ACC112 (cell line): ENCODE results near the gene CCDC78.

Experiments
- H2AFZ ChIP-seq: fragments of 200-600 bp; sonication (generic); one replicate; pipeline ENCODE4 v1.6.0; 2017; ENCODE audit warnings: antibody characterized with exemption, low read length; ENCODE audit not compliant: unreplicated experiment
- H3K27ac ChIP-seq: fragments of 200-600 bp; sonication (generic); 2 replicates; pipeline ENCODE4 v1.5.1; 2014; ENCODE audit warnings: low read depth, mild to moderate bottlenecking, antibody characterized with exemption, low read length, moderate library complexity
- H3K27me3 ChIP-seq: fragments of 200-600 bp; sonication (generic); 2 replicates; pipeline ENCODE4 v1.6.1; 2014; ENCODE audit warnings: mild to moderate bottlenecking, antibody characterized with exemption, low read length, moderate library complexity, mixed read lengths; ENCODE audit not compliant: insufficient read depth
- H3K36me3 ChIP-seq: fragments of 200-600 bp; sonication (generic); 2 replicates; pipeline ENCODE4 v1.6.1; 2016; ENCODE audit warnings: mild to moderate bottlenecking, antibody characterized with exemption, low read length, moderate library complexity, mixed read lengths; ENCODE audit not compliant: insufficient read depth
- H3K4me1 ChIP-seq: fragments of 200-600 bp; sonication (generic); one replicate; pipeline ENCODE4 v1.6.1; 2016; ENCODE audit warnings: low read length, mixed read lengths; ENCODE audit not compliant: insufficient read depth, unreplicated experiment, control insufficient read depth
- H3K4me3 ChIP-seq: fragments of 200-600 bp; sonication (generic); 2 replicates; pipeline ENCODE4 v1.5.1; 2014; ENCODE audit warnings: mild to moderate bottlenecking, low read depth, low read length
- H3K79me2 ChIP-seq: fragments of 200-600 bp; sonication (generic); one replicate; pipeline ENCODE4 v1.6.0; 2016; ENCODE audit warnings: low read length; ENCODE audit not compliant: control insufficient read depth, unreplicated experiment, insufficient read depth

CCDC78 gene

DNA sequence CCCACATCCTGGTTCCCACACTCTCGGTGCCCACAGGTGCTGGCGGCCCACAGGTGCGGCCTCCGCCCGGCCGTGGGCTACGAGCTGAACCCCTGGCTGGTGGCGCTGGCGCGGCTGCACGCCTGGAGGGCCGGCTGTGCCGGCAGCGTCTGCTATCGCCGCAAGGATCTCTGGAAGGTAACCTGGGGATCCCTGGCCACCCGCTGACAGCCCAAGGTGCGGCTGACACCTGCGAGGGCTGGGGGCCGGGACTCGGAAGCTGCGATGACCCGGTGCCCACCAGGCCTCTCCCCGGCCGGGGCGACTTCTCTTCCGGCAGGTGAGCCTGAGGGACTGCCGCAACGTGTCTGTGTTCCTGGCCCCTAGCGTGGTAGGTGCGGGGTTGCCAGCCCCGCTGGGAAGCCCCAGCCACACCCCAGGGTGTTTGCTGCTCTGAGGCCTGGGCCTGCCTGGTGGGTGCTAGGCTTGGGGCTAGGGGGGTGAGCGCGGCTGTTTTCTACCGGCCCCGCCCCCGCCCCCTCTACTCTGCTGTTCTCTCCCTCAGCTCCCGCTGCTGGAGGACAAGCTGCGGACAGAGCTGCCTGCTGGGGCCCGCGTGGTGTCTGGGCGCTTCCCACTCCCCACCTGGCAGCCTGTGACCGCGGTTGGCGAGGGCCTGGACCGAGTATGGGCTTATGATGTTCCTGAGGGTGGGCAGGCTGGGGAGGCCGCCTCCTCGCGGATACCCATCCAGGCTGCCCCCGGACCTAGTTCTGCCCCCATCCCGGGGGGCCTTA is 4.3 kb downstream of the CCDC78 start:
- H3K27me3 ChIP-seq = no peaks in the 10 kb centered on the region
- no peaks in the 10 kb centered on the region for H3K79me2 ChIP-seq
- no peak overlapping the region for H2AFZ ChIP-seq
- peaks cover 13% of the 10 kb centered on the region for H3K4me1 ChIP-seq
- no peak overlapping the region for H3K27ac ChIP-seq
- H3K36me3 ChIP-seq = no peaks in the 10 kb centered on the region
- peak overlapping the region; percentile 84 for H3K4me3 ChIP-seq

DNA sequence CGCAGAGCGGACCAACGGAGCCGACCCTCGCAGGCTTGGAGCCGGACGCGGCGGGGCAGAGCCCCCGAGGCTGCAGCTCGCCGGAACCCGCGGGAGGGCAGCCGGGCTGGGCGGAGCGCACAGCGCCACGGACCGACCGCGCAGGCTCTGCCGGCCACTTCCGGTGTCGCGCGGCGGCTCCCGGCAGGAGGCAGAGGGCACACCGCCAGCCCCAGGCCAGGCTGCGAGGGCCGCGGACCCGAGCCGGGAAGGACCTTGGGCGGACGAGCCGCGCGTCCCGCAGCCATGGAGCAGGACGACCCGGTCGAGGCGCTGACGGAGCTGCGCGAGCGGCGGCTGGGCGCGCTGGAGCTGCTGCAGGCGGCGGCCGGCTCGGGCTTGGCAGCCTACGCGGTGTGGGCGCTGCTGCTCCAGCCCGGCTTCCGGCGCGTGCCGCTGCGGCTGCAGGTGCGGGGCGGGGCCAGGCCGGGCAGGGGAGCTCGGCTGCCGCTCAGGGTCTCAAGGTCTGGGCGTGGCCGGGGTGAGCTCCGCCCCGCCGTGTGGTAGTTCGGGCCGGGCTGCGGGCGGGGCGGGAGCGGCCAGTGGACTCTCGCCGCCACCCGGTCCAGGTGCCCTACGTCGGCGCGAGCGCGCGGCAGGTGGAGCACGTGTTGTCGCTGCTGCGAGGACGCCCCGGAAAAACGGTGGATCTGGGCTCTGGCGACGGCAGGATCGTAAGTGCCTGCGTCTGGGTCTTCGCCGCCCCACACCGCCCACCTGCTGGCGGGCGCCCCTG is 5.1 kb downstream of the CCDC78 start, which contains the start of gene ANTKMT:
Gene ANTKMT, plus strand, starts transcription at position 157 of the 775 bp plus-strand sequence. Its CDS starts 129 bp downstream, at position 286.
- no peaks in the 10 kb centered on the region for H3K36me3 ChIP-seq
- H3K79me2 ChIP-seq = no peaks in the 10 kb centered on the region
- peak within 1 kb of the TSS; percentile 34 for H2AFZ ChIP-seq
- H3K4me3 ChIP-seq = peak within 1 kb of the TSS; percentile 84
- H3K27ac ChIP-seq = peak within 1 kb of the TSS; percentile 57
- no peaks in the 10 kb centered on the region for H3K27me3 ChIP-seq
- H3K4me1 ChIP-seq = peaks cover 13% of the 10 kb centered on the region

DNA sequence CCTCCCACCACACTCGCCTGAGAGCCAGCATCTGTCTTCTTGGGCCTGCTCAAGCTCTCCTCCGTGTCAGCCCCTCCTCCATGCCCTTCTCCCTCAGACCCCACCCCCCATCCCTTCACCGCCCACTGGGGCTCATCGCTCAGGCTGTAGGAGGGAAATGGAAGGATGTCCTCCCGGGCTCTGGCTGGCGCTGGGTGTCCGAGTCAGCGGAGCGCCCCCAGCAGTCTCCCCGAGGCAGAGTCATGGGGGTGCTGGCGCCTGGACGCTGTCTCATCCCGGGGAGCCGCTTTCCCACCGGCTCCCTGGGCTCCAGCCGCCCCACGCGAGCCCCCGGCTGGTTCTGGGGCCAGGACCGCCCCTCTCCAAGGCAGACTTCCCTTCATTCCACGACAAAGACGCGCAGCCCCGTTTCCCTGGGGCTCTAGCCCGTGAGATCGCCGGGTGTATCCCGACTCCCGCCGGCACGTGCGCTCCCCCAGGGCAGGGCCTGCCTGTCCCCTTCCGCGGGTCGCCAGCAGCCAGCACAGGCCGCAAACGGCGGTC is 5.7 kb downstream of the CCDC78 start:
- H3K4me1 ChIP-seq = peaks cover 13% of the 10 kb centered on the region
- H3K36me3 ChIP-seq = no peaks in the 10 kb centered on the region
- no peaks in the 10 kb centered on the region for H3K79me2 ChIP-seq
- H3K27ac ChIP-seq = peak overlapping the region; percentile 57
- H3K27me3 ChIP-seq = no peaks in the 10 kb centered on the region
- H2AFZ ChIP-seq = peak overlapping the region; percentile 34
- peak overlapping the region; percentile 84 for H3K4me3 ChIP-seq

DNA sequence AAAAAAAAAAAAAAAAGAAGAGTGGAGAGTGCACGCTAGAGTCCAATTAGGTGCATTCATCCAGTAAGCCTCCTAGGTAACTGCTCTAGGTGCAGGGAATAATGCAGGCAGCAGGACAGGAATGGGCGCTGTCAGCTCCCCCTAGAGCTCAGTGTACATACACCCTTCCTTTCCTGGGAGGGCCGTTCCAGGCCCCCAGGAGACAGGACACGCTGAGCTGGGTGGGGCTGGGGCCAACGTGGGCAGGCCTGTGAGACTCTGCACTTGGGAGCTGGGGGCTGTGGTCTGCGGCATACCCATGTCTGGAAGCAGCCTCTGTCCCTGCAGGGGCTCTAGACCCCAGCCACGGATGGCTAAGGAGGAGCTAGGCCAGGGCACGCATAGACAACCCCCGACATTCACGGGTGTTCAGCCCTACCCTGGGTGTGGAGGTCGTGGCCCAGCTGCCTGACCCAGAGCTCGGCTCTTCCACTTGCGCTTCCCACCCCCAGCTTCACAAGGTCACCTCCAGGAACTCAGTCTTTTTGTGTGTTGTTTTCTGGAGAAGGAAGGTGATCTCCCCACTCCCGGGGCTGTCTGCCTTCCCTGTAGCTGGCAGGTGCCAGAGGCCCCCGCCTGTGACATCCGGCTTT is 6.3 kb downstream of the CCDC78 start:
- H2AFZ ChIP-seq = no peak overlapping the region
- H3K36me3 ChIP-seq = no peaks in the 10 kb centered on the region
- peaks cover 13% of the 10 kb centered on the region for H3K4me1 ChIP-seq
- H3K4me3 ChIP-seq = peak overlapping the region; percentile 84
- H3K79me2 ChIP-seq = no peaks in the 10 kb centered on the region
- H3K27ac ChIP-seq = peak overlapping the region; percentile 57
- H3K27me3 ChIP-seq = no peaks in the 10 kb centered on the region

DNA sequence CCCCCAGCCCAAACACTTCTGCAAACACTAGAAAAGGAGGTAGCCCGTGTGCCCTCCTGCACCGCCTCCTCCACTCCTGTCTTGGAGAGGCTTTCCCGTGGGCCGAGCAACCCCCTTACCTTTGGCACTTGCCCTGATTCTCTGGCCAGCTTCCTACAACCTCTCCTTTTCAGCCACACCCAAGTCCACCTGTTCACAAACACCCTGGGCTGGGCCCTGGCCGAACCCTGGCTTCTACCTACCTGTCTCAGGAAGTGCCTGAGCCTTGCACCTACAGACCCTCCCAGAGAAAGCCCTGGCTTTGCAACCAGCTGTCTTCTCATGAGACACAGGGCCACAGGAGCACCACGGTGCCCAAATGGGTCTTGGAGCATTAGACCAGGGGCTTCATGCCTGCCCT is 7.3 kb downstream of the CCDC78 start:
- Histone ChIP-seq H2AFZ (no peak overlapping the region), H3K36me3 (no peaks in the 10 kb centered on the region), H3K27me3 (no peaks in the 10 kb centered on the region), H3K4me1 (peaks cover 17% of the 10 kb centered on the region), H3K27ac (no peak overlapping the region), H3K4me3 (no peak overlapping the region; the same call in 1 of the 2 replicates), H3K79me2 (no peaks in the 10 kb centered on the region)

DNA sequence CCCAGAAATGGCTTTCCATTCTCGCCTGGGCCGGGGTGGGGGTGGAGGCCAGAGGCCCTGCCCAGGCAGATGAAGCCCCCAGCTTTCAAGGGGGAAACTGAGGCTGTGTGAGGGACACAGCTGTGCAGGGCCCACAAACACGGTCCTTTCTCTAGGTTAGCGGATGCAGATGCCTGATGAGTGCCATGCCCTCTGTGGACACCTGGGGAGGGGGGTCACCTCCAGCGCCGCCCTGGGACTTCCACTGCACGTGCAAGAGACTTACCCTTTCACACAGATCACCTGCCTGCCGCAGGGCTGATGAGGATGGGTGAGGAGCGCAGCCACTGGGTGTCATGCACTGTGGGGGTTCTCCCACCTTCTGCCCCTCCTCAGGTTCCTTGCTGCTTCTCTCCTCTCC is 7.9 kb downstream of the CCDC78 start:
- H3K36me3 ChIP-seq = no peaks in the 10 kb centered on the region
- no peaks in the 10 kb centered on the region for H3K27me3 ChIP-seq
- peaks cover 17% of the 10 kb centered on the region for H3K4me1 ChIP-seq
- H2AFZ ChIP-seq = no peak overlapping the region
- H3K27ac ChIP-seq = no peak overlapping the region
- H3K4me3 ChIP-seq = no peak overlapping the region
- no peaks in the 10 kb centered on the region for H3K79me2 ChIP-seq

DNA sequence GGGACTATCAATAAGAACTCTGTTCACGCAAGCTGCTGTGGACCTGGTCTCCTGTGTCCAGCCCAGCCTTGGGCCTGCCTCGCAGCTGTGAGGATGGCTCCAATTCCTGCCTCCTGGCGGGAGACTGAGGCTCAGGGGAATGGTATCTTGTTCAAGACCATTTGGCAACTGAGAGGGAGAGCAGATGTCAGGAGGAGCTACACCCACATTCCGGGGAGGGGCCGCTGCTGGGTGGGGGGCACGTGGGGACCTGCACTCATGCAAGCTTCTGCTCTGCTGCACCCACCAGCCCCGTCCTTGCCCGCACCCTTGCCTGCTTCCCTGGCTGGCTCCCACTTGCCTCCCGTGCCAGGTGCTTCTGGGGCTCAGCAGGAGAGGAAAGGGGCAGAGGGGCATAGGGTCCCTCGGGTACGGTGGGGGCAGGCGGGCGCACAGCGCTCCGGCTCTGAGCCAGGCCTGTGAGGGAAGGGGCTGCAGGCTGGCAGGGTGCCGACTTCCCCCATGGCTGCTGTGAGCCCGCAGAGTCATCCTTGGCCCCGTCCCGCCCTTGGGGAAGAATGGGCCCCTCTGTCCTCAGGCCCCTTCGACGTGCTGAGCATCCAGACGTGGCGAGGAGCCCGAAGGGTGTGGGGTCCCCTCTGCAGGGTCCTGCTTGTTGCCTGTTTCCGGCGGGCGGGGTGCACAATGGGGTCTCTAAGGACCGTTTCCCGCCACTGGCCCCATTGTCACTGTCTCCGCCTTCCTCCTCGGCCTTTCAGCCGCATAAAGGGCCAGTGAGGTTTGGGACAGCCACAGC is 8.6 kb downstream of the CCDC78 start:
- Histone ChIP-seq H3K79me2 (no peaks in the 10 kb centered on the region), H3K27me3 (no peaks in the 10 kb centered on the region)

DNA sequence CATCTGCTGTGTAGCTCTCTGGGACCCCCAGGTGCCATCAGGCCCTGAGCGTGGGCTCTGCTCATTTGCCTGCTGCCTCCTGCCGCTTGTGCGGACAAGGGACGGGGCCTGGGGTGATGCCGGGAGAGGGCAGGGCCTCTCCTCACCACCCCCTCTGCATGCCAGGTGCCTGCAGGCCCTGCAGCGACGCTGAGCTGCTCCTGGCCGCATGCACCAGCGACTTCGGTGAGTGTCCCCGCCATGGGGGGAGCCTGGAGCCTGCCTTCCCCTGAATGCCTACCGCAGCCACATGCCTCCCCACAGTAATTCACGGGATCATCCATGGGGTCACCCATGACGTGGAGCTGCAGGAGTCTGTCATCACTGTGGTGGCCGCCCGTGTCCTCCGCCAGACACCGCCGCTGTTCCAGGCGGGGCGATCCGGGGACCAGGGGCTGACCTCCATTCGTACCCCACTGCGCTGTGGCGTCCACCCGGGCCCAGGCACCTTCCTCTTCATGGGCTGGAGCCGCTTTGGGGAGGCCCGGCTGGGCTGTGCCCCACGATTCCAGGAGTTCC is 9.4 kb downstream of the CCDC78 start:
- no peaks in the 10 kb centered on the region for H3K36me3 ChIP-seq
- H3K27me3 ChIP-seq = no peaks in the 10 kb centered on the region
- no peak overlapping the region for H3K27ac ChIP-seq
- peak overlapping the region; percentile 95; the same call in 1 of the 2 replicates for H3K4me3 ChIP-seq
- peaks cover 17% of the 10 kb centered on the region for H3K4me1 ChIP-seq
- H3K79me2 ChIP-seq = no peaks in the 10 kb centered on the region
- no peak overlapping the region for H2AFZ ChIP-seq

More for the DNA sequence above, 8.6 kb downstream of the CCDC78 start:
- H3K4me3 ChIP-seq = no peak overlapping the region
- H3K36me3 ChIP-seq = no peaks in the 10 kb centered on the region
- H3K27ac ChIP-seq = no peak overlapping the region
- H2AFZ ChIP-seq = no peak overlapping the region
- peaks cover 17% of the 10 kb centered on the region for H3K4me1 ChIP-seq

DNA sequence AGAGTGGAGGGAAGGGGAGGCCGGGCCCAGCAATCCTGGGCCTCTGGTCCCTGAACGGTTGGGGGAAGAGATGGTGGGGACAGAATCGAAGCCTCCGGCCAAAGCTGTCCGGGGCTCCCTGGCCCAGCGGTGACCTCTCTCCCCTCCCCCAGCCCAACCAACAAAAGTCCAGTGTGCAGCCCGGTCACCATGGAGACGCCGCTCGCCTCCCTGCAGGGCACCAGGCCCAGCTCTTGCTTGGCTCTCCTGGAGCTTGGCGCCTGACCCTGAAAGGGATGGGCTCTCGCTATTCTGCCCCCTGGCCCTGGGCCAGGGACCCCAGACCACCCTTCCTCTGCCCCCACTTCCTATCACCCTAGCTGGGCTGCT is 10.1 kb downstream of the CCDC78 start:
- no peak overlapping the region for H2AFZ ChIP-seq
- no peaks in the 10 kb centered on the region for H3K36me3 ChIP-seq
- H3K27me3 ChIP-seq = peaks cover under 1% of the 10 kb centered on the region
- no peak overlapping the region for H3K27ac ChIP-seq
- peak overlapping the region; percentile 95 for H3K4me3 ChIP-seq
- H3K79me2 ChIP-seq = no peaks in the 10 kb centered on the region
- peaks cover 13% of the 10 kb centered on the region for H3K4me1 ChIP-seq
